ENCODE data around the gene AHCYL2.

DNA sequence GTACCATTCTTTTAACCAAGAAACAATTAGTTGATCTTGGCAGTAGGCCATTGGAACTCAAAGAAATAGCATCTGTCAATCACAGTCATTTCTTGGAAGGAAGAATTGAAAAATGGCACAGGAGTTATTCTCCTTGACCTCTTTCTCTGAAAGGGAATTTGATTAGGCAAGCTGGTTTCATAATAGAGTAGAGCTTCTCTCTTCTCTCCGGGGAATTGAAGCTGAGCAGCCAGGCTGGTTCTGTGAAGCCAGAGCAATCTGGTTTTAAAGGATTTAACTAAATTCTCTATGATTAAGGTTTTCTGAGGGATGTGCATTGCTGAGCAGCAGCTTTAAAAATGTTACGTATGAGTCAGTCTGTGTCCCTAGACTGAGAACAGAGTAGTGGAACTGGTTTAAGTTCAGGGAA, 70.2 kb downstream of the AHCYL2 start:
- no peak for TF ChIP-seq CTCF (conservative IDR thresholded peaks at IDR 0.05; ENCODE audit: low read length)
- TF ChIP-seq EZH2phosphoT487 (IDR thresholded peaks at IDR 0.05; ENCODE audit: borderline replicate concordance), result no peak

All from Loucy (cell line).